Heart right ventricle (tissue), 16 donors: Measurements from ENCODE around the gene SCLT1. TPM values are rescaled to one million over a fixed set of nuclear protein-coding genes. Genes with fewer than 3 reads are reported as not detected.

Experiments used
- ATAC-seq, 8 donors: fragments of 200-7000 bp; cut with Tn5 transposase; one replicate each; pipeline ENCODE4 v1.9.1; 2020; ENCODE audit warnings: mild to moderate bottlenecking in 8 of 8, moderate library complexity in 8 of 8, moderate number of reproducible peaks in 1 of 8
- DNase-seq, 2 donors: peaks; one replicate each; pipeline ENCODE4 v3.0.0-alpha.2; 2020
- H3K27ac ChIP-seq, 10 donors: fragments of 200-600 bp; sonication (generic) in 2 of 10; one replicate each; pipeline versions ENCODE4 v1.5.0 to v1.8.0; 2020 to 2022; ENCODE audit warnings: mild to moderate bottlenecking in 3 of 10
- H3K27me3 ChIP-seq, 7 donors: fragments of 200-600 bp; one replicate each; pipeline ENCODE4 v1.8.0; 2021 to 2022; ENCODE audit warnings: mild to moderate bottlenecking in 2 of 7
- H3K36me3 ChIP-seq, 9 donors: fragments of 200-600 bp; sonication (generic) in 1 of 9; one replicate each; pipeline versions ENCODE4 v1.5.0 to v1.8.0; 2020 to 2022; ENCODE audit warnings: mild to moderate bottlenecking in 2 of 9
- H3K4me1 ChIP-seq, 9 donors: fragments of 200-600 bp; sonication (generic) in 1 of 9; one replicate each; pipeline versions ENCODE4 v1.5.0 to v1.8.0; 2020 to 2022; ENCODE audit warnings: mild to moderate bottlenecking in 4 of 9
- H3K4me3 ChIP-seq, 10 donors: fragments of 200-600 bp; sonication (generic) in 2 of 10; one replicate each; pipeline versions ENCODE4 v1.5.0 to v1.8.0; 2020 to 2022; ENCODE audit warnings: mild to moderate bottlenecking in 7 of 10, moderate library complexity in 2 of 10
- H3K9me3 ChIP-seq, 11 donors: fragments of 200-600 bp in 10 of 11; sonication (generic) in 2 of 11; one replicate each; pipeline versions ENCODE4 v1.5.0 to v1.8.0; 2013 to 2022; ENCODE audit warnings: mild to moderate bottlenecking in 2 of 11, control low read depth in 1 of 11, moderate library complexity in 1 of 11
- WGBS, 2 donors: extraction: QIAGEN DNeasy Blood & Tissue Kit; methylation state at CpG; one replicate each; pipeline ENCODE4 v1.1.7; 2013; ENCODE audit warnings: inconsistent platforms in 1 of 2; 5-methylcytosine and 5-hydroxymethylcytosine counted together
- intact Hi-C, 10 donors: fragments of 100-400 bp; cut with DNase I; formaldehyde crosslinking; loops; one replicate each; pipeline versions ENCODE4 v1.11.1 to v1.14.2; 2022
- polyA plus RNA-seq, 2 donors: library from polyadenylated mRNA; stranded (reverse); fragments of 200-250 nt; gene quantifications; one replicate each; pipeline ENCODE4 v1.2.3, GENCODE V29; 2013
- total RNA-seq, 10 donors: library from RNA; stranded (reverse); fragmentation: NEBNext Ultra II Directional in 3 of 10; extraction: Animal tissue kit (Norgen Biotek cat#: 25700) in 3 of 10; gene quantifications; one replicate each; pipeline versions ENCODE4 v1.2.1 to v1.2.4, GENCODE V29; 2021 to 2023
- TF ChIP-seq, protein P1 (sequence below), 9 donors: fragments of 200-600 bp; sonication (generic) in 2 of 9; IDR thresholded peaks; one replicate each; pipeline versions ENCODE4 v1.5.0 to v1.8.0; 2021 to 2022; ENCODE audit warnings: antibody characterized with exemption in 9 of 9, mild to moderate bottlenecking in 5 of 9, moderate library complexity in 1 of 9
- donor health status: Arrhythmogenic right ventricular cardiomyopathy.
- donor health status: ischemic (EF 13 %, LVEDD 7.1; RV severe dilation, severe dysfunction).
- donor health status: healthy with polysubstance abuse.
- donor health status: DM: no; HTN: yes; CAD: no.
- donor health status: DM: no; HTN: no; CAD: no.
- donor health status: ischemic (EF 25% LVEDD 6.9; RV normal size, moderate dysfunction).
- donor health status: ischemic (EF 25% LVEDD 5.7; RV mildly dilated, moderate dysfunction).
- donor health status: healthy.
- donor health status: DM: yes; HTN: yes; CAD: no.
- donor health status: Ischemic cardiomyopathy.
- donor health status: ischemic (EF 35%, LVEDD 5.7; RV mildly dilated, moderate dysfunction).
- donor health status: nonischemic (EF 11% LVEDD 7.7; RV severe dilation, severe dysfunction).
- donor health status: DM: yes; HTN: yes; CAD: no.
- donor health status: PGD.
- donor health status: ischemic (EF 29% LVEDD 5.4; RV normal size, mild dysfunction).
- donor health status: nonischemic (EF 23%, LVEDD 6.1; RV moderate dilation, normal function).

Gene SCLT1
- total and polyA plus RNA-seq, 12 donors, result 3.0 to 12.4 (median 9.9) TPM

DNA sequence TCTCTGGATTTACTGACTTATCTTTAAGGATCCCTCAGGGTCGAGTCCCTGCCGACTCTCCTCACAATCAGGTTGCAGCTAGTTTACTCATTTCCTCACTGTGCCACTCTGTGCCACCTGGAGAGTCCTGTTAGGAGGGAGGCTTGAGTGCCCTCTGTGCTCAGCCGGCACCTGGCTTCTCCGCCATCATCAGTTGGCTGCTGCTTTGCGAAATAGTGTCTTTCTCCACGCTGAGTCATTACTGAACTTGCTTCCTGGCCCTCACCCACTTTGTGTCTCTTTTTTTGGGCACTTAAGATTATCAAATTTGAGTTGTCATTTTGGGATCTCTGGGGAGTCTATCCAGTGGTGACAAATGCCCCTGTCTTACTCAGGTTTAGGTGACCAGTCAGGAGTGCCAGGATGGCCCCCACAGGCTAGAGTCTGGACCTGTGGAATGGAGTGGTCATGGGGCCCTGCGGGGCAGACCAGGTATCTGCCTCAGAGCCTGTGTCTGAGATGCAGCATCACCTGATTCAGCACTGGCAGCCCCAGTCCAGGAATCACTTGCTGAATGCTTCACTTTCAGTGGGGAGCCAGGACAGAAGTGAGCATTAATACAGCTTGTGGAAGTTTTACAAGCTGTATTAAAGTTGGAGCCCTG lies 246.1 kb downstream of the SCLT1 start:
- Histone ChIP-seq H3K27ac (peak overlapping the region in 4 of 10 donors; percentile 4 to 73 (median 49)), H3K4me1 (peaks cover 12 to 58% (median 38%) of the 10 kb centered on the region in 9 donors), H3K4me3 (no peak overlapping the region), H3K36me3 (peaks cover 0 to 93% (median 46%) of the 10 kb centered on the region in 9 donors), H3K9me3 (no peaks in the 10 kb centered on the region), H3K27me3 (no peaks in the 10 kb centered on the region)
- WGBS, 2 donors, result 81 to 89% methylated on average over 7 of the region's 7 CpGs
- intact Hi-C loops, result loop anchor here in 3 of 10 donors (5.0 kb wide), 1 partner anchor 35 kb away; no protein-coding TSS in a partner anchor
- TF ChIP-seq, protein P1, sequence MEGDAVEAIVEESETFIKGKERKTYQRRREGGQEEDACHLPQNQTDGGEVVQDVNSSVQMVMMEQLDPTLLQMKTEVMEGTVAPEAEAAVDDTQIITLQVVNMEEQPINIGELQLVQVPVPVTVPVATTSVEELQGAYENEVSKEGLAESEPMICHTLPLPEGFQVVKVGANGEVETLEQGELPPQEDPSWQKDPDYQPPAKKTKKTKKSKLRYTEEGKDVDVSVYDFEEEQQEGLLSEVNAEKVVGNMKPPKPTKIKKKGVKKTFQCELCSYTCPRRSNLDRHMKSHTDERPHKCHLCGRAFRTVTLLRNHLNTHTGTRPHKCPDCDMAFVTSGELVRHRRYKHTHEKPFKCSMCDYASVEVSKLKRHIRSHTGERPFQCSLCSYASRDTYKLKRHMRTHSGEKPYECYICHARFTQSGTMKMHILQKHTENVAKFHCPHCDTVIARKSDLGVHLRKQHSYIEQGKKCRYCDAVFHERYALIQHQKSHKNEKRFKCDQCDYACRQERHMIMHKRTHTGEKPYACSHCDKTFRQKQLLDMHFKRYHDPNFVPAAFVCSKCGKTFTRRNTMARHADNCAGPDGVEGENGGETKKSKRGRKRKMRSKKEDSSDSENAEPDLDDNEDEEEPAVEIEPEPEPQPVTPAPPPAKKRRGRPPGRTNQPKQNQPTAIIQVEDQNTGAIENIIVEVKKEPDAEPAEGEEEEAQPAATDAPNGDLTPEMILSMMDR (IDR thresholded peaks at IDR 0.05), result no peak
- no peak for DNase-seq
- no peak for ATAC-seq

DNA sequence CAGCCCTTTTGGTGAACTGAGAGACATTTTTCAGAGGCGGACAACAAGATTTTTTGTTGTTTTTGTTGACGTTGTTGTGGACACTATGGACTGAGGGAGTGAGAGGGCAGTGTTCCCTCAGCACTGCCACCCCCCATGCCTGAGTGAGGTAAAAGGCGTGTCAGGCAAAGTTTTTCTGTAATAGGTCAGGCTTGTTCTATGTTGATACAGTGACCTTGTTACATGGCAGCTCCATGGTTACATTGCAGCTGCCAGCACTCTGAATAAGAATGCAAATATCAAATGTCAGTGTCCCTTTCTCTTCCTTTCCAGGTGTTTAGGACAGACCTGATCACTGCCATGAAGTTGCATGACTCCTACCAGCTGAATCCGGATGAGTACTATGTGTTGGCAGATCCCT lies 247.3 kb downstream of the SCLT1 start:
- peak; percentile 46 to 84 (median 76) for ATAC-seq
- peak overlapping the region in 9 of 10 donors; percentile 32 to 87 (median 62) for H3K27ac ChIP-seq
- TF ChIP-seq, protein P1 (IDR thresholded peaks at IDR 0.05), result no peak
- H3K4me1 ChIP-seq, result peaks cover 12 to 67% (median 44%) of the 10 kb centered on the region in 9 donors
- H3K9me3 ChIP-seq, result no peaks in the 10 kb centered on the region
- no peak overlapping the region for H3K4me3 ChIP-seq
- WGBS, 2 donors, result 55 to 72% methylated on average over 4 of the region's 4 CpGs
- H3K36me3 ChIP-seq, result peaks cover 0 to 82% (median 42%) of the 10 kb centered on the region in 9 donors
- intact Hi-C loops, result loop anchor here in 3 of 10 donors (5.0 kb wide), 1 partner anchor 34 kb away; no protein-coding TSS in a partner anchor
- no peaks in the 10 kb centered on the region for H3K27me3 ChIP-seq
- no peak for DNase-seq

DNA sequence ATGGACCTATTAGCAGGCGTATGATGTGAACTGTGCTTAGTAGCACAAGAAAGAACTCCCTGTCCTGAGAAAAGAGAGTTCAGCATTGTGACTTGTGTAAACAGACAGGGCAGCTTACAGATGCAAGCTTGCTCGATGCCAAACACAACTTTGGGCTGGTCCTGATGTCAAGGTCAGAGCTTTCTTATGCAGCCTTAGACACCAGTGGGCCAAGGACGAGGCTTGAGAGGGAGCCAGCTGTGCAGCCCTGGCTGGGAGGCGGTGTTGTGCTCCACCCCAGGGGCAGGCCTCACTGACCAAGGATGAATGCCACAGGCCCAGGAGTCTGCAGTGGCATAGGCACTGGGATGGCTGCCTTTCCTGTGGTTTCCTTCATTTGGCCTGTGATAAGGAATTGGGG lies 248.4 kb downstream of the SCLT1 start:
- DNase-seq, result peak; percentile 57 to 66
- Histone ChIP-seq H3K27ac (peak overlapping the region in 9 of 10 donors; percentile 32 to 87 (median 62)), H3K4me3 (no peak overlapping the region), H3K9me3 (no peaks in the 10 kb centered on the region), H3K36me3 (peaks cover 0 to 70% (median 30%) of the 10 kb centered on the region in 9 donors), H3K27me3 (no peaks in the 10 kb centered on the region), H3K4me1 (peaks cover 12 to 79% (median 54%) of the 10 kb centered on the region in 9 donors)
- intact Hi-C loops, result loop anchor here in 3 of 10 donors (5.0 kb wide), 1 partner anchor 33 kb away; no protein-coding TSS in a partner anchor
- WGBS, 2 donors, result 41 to 46% methylated on average over 4 of the region's 4 CpGs
- peak; percentile 63 to 91 (median 83) for ATAC-seq
- TF ChIP-seq, protein P1 (IDR thresholded peaks at IDR 0.05), result no peak

DNA sequence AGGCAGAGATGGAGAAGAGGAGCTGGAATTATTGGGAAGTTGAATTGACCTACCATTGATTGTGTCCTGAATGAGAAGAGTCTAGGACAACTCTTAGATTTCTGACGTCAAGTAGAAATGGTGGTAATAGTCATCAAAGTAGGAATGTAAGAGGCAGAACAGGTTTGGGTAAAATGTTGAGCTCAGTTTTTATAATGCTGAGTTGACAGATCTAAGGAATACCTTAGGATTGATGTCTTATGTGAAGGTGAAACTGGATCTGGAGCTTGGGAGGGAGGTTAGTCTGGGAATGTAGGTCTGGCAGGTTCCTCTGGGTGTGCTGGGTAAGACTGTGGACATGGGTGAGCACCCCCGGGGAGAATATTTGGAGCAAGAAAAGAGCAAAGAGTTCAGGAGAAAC lies 251.9 kb downstream of the SCLT1 start:
- no peak overlapping the region for H3K4me3 ChIP-seq
- DNase-seq, result no peak
- TF ChIP-seq, protein P1 (IDR thresholded peaks at IDR 0.05), result no peak
- no peaks in the 10 kb centered on the region for H3K27me3 ChIP-seq
- no peak for ATAC-seq
- H3K9me3 ChIP-seq, result no peaks in the 10 kb centered on the region
- intact Hi-C loops, result no loop called here
- WGBS, 2 donors, result 93 to 94% methylated on average over 2 of the region's 2 CpGs
- peaks cover 10 to 95% (median 65%) of the 10 kb centered on the region in 9 donors for H3K4me1 ChIP-seq
- H3K27ac ChIP-seq, result no peak overlapping the region
- H3K36me3 ChIP-seq, result peaks cover 0 to 46% (median 8%) of the 10 kb centered on the region in 9 donors
